Activated CD8-positive, alpha-beta T cell treated with anti-CD3 and anti-CD28 coated beads for 36 hours (primary cell): Measurements from ENCODE around the gene SF1. TPM values are rescaled to one million over a fixed set of nuclear protein-coding genes. Genes with fewer than 3 reads are reported as not detected.

Experiments used
- ATAC-seq: fragments of 200-7000 bp; cut with Tn5 transposase; one replicate; pipeline ENCODE4 v1.10.0; 2021; ENCODE audit warnings: mild to moderate bottlenecking, moderate library complexity
- CTCF ChIA-PET: fragments of 350-600 bp; sonication (Branson Sonifier 250); formaldehyde crosslinking; loops from one replicate; lab custom pipeline; 2021; ENCODE audit warnings: antibody characterized with exemption; lab: Charles Lee
- POLR2A ChIA-PET: fragments of 350-600 bp; sonication (Branson Sonifier 250); formaldehyde crosslinking; loops from one replicate; lab custom pipeline; 2021; ENCODE audit warnings: antibody characterized with exemption; lab: Charles Lee
- DNase-seq: peaks from one replicate; pipeline ENCODE4 v3.0.0-alpha.2; 2020
- H3K27ac Mint-ChIP-seq: one replicate; pipeline ENCODE4 v1.8.0; 2021; ENCODE audit warnings: mild to moderate bottlenecking, mixed read lengths
- H3K27me3 Mint-ChIP-seq: one replicate; pipeline ENCODE4 v1.8.0; 2021; ENCODE audit warnings: mixed read lengths
- H3K36me3 Mint-ChIP-seq: one replicate; pipeline ENCODE4 v1.8.0; 2021; ENCODE audit warnings: low read depth, mixed read lengths
- H3K4me1 Mint-ChIP-seq: one replicate; pipeline ENCODE4 v1.8.0; 2021; ENCODE audit warnings: low read depth, mixed read lengths
- H3K4me3 Mint-ChIP-seq: one replicate; pipeline ENCODE4 v1.8.0; 2021; ENCODE audit warnings: mild to moderate bottlenecking, moderate library complexity, mixed read lengths
- H3K9me3 Mint-ChIP-seq: one replicate; pipeline ENCODE4 v1.8.0; 2021; ENCODE audit warnings: mixed read lengths
- intact Hi-C: fragments of 100-400 bp; cut with micrococcal nuclease; formaldehyde crosslinking; loops from one replicate; pipeline ENCODE4 v1.10.0; 2022
- total RNA-seq, 2 experiments: library from RNA; stranded (reverse); gene quantifications; one replicate each; pipeline ENCODE4 v1.2.3, GENCODE V29; 2021
- TF ChIP-seq, protein P1 (sequence below): fragments of 200-600 bp; IDR thresholded peaks from one replicate; pipeline ENCODE4 v1.8.0; 2022; ENCODE audit warnings: antibody characterized with exemption, mild to moderate bottlenecking

The SF1 gene
- total RNA-seq, 2 experiments from 2014 or later, result 325 to 342 TPM

GRCh38 chr11:64789331-64790204 lies 11.2 kb upstream of the SF1 start:
- no peak for DNase-seq
- POLR2A ChIA-PET, result interaction anchor here (0.7 to 1.2 kb wide), 5 partner anchors 8 to 57 kb away, joined by 3 read pairs; partner anchors contain the start of gene MAP4K2
- Mint-ChIP-seq H3K4me1 (peaks cover 11% of the 10 kb centered on the region), H3K27me3 (no peaks in the 10 kb centered on the region), H3K27ac (no peak overlapping the region), H3K9me3 (no peaks in the 10 kb centered on the region), H3K36me3 (no peaks in the 10 kb centered on the region), H3K4me3 (no peak overlapping the region)
- no peak for ATAC-seq
- intact Hi-C loops, result no loop called here
- CTCF ChIA-PET, result interaction anchor here (1.0 to 2.0 kb wide), 2 partner anchors 13 to 225 kb away, joined by 3 to 17 read pairs; partner anchors contain the start of gene MAP4K2
- TF ChIP-seq, protein P1, sequence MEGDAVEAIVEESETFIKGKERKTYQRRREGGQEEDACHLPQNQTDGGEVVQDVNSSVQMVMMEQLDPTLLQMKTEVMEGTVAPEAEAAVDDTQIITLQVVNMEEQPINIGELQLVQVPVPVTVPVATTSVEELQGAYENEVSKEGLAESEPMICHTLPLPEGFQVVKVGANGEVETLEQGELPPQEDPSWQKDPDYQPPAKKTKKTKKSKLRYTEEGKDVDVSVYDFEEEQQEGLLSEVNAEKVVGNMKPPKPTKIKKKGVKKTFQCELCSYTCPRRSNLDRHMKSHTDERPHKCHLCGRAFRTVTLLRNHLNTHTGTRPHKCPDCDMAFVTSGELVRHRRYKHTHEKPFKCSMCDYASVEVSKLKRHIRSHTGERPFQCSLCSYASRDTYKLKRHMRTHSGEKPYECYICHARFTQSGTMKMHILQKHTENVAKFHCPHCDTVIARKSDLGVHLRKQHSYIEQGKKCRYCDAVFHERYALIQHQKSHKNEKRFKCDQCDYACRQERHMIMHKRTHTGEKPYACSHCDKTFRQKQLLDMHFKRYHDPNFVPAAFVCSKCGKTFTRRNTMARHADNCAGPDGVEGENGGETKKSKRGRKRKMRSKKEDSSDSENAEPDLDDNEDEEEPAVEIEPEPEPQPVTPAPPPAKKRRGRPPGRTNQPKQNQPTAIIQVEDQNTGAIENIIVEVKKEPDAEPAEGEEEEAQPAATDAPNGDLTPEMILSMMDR, result no peak

DNA sequence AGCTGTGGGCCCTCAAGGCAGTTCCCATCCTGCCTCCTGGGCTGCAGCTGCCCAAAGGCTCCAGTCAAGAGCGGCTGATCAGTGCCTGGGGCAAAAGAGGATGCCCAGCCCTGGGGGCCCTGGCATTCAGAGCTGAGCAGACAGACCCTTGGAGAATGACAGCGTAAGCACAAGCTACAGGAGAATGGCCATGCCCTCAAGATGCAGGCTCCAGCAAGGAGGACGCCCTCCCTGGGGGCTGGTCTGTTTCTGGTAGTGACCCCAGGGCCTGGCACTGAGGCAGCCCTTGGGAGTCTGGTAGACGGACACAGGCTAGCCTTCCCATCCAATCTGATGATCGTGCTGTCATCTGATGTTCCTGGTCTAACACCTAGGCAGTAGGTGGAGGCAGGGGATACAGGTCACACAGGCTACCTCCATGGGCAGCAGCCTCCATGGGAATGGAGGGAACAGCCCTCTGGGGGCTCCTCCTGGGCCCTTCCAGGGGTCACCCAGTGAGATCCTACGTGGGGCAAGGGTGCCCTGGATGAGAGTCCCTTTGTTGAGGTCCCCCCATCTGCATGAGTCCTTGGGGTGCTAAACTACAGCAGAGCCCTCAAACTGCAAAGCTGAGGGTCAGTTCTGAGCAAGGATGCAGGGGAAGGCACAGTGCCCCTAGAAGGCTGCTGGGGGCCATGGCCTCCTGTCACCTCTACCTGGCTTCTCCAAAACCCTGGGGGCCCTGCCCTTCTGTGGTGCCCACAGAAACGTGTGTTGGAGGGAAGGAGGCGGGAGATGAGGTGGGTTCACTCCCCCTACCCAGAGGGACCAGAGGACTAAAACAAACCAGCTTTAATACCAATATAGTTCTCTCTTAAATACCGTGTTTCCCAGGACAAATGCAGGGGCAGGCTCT lies 10.2 kb upstream of the SF1 start:
- no peak overlapping the region for H3K4me3 Mint-ChIP-seq
- H3K27me3 Mint-ChIP-seq, result no peaks in the 10 kb centered on the region

GRCh38 chr11:64787526-64788320 lies 9.4 kb upstream of the SF1 start:
- DNase-seq (peak; percentile 78), ATAC-seq (peak; percentile 78)
- H3K4me3 Mint-ChIP-seq, result no peak overlapping the region
- H3K27ac Mint-ChIP-seq, result peak overlapping the region; percentile 49
- POLR2A ChIA-PET, result interaction anchor here (0.6 to 2.7 kb wide), 4 partner anchors 11 to 21 kb away, joined by 3 to 7 read pairs (median 3); partner anchors contain the start of gene MAP4K2
- TF ChIP-seq, protein P1, result peak; percentile 66
- H3K27me3 Mint-ChIP-seq, result no peaks in the 10 kb centered on the region
- no peaks in the 10 kb centered on the region for H3K9me3 Mint-ChIP-seq
- H3K4me1 Mint-ChIP-seq, result peaks cover 4% of the 10 kb centered on the region
- CTCF ChIA-PET, result interaction anchor here (0.6 to 2.0 kb wide), 7 partner anchors 9 to 315 kb away, joined by 3 to 17 read pairs (median 4); partner anchors contain the start of genes MAP4K2 and SF1
- H3K36me3 Mint-ChIP-seq, result no peaks in the 10 kb centered on the region
- intact Hi-C loops, result no loop called here

More for the DNA sequence above, 10.2 kb upstream of the SF1 start:
- DNase-seq (no peak), ATAC-seq (no peak)
- intact Hi-C loops, result no loop called here
- TF ChIP-seq, protein P1, result no peak
- no peaks in the 10 kb centered on the region for H3K36me3 Mint-ChIP-seq
- peaks cover 4% of the 10 kb centered on the region for H3K4me1 Mint-ChIP-seq
- no peak overlapping the region for H3K27ac Mint-ChIP-seq
- ChIA-PET POLR2A (interaction anchor here (0.6 to 2.7 kb wide), 9 partner anchors 9 to 58 kb away, joined by 3 to 7 read pairs (median 3); partner anchors contain the start of gene MAP4K2), CTCF (interaction anchor here (0.6 to 2.0 kb wide), 8 partner anchors 10 to 315 kb away, joined by 3 to 17 read pairs (median 4); partner anchors contain the start of genes MAP4K2 and SF1)
- no peaks in the 10 kb centered on the region for H3K9me3 Mint-ChIP-seq

DNA sequence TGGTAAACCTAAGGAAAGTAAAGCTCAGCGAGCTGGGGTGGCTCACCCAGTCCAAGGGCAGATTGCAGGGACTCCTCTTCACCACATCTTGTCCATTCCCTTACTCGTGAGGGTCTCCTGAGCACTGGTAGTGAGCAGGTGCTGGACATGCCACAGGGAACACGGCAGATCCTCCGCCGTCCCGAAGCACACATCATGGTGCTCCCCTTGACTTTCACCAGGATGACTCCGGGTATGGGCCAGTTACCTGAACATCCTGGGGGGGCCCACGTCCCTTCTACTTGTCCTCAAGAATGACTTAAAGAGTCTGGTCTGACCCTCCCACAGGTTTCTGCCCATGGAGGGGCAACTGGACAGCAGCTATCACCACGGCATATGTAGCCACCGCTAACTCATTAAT lies 8.0 kb upstream of the SF1 start:
- TF ChIP-seq, protein P1, result no peak

More for the DNA sequence above, 8.0 kb upstream of the SF1 start:
- ChIA-PET CTCF (interaction anchor here (0.9 to 2.0 kb wide), 4 partner anchors 13 to 242 kb away, joined by 3 to 10 read pairs (median 3); no protein-coding TSS in a partner anchor), POLR2A (interaction anchor here (0.7 to 2.7 kb wide), 6 partner anchors 9 to 228 kb away, joined by 3 to 7 read pairs (median 4); partner anchors contain the start of genes ARL2 and MAP4K2)
- Mint-ChIP-seq H3K4me3 (no peak overlapping the region), H3K27me3 (no peaks in the 10 kb centered on the region), H3K27ac (no peak overlapping the region), H3K36me3 (no peaks in the 10 kb centered on the region), H3K4me1 (peaks cover 4% of the 10 kb centered on the region), H3K9me3 (no peaks in the 10 kb centered on the region)
- DNase-seq, result no peak
- intact Hi-C loops, result no loop called here
- ATAC-seq, result no peak
